ENCODE data around the gene OSBPL5.

DNA sequence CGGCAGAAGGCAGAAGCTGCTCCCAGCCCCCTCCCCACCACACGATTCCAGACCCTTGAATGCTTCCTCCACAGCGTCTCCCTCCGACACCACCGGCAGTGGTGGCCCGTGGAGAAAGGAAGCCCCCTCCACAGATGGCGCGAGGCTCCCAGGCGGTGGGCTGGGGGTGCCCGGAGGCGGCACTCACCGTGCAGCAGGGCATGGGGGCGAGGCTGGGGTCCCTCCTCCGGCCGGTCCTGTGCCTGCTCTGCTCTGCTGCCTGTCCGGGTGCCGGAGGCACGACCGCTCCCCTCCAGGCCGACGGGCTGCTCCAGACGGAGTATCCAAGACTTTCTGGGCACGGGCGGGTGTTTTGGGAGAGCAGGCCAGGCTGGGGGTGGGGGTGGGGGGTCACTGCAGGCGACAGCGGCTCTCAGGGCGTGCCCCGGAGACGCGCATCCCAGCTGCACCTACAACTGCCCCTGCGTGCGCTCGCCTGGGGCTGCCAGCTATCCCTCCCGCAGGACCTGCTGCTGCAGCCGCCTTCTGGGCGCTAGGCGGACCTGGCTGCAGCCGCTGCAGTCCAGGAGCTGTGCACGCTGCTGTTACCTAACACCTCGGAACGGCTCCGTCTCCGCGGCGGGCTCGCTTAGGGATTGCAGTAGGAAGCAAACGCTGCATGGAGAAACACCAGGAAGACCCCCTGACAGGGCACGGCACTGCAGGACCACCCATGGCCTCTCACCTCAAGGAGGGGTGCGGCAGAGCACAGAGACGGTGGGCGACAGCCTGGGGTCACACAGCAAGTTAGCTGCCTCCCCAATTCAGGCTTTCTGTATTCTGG, 38.3 kb upstream of the OSBPL5 start:
- TF ChIP-seq CTCF (IDR thresholded peaks at IDR 0.05): no peak
- no peak for TF ChIP-seq POLR2A (IDR thresholded peaks at IDR 0.05)

All from heart left ventricle (tissue), 13 donors.